HCT116 (cell line): Measurements from ENCODE around the gene UBE2J2.

Source experiments
- ATF3 ChIP-seq: IDR thresholded peaks from 2 replicates; pipeline ENCODE4 v1.6.1; 2012
- CEBPB ChIP-seq: IDR thresholded peaks from 2 replicates; pipeline ENCODE4 v1.6.1; 2012; ENCODE audit warnings: low read depth
- CTCF ChIP-seq, 3 experiments: fragments of 200-600 bp in 1 of 3; sonication (generic) in 1 of 3; IDR thresholded peaks in 2 of 3; conservative IDR thresholded peaks in 1 of 3; 2 replicates each; pipeline ENCODE4 v1.5.1; 2012 to 2017; ENCODE audit warnings: low read depth in 2 of 3, low read length in 2 of 3, antibody characterized with exemption in 1 of 3, borderline replicate concordance in 1 of 3, control low read depth in 1 of 3, mild to moderate bottlenecking in 1 of 3, mixed read lengths in 1 of 3, mixed run types in 1 of 3, moderate library complexity in 1 of 3; ENCODE audit not compliant: insufficient read depth in 1 of 3
- EZH2 ChIP-seq: fragments of 200-600 bp; sonication (generic); IDR thresholded peaks from 2 replicates; pipeline ENCODE4 v1.6.1; 2017; ENCODE audit warnings: antibody characterized with exemption, mixed run types
- MAX ChIP-seq: IDR thresholded peaks from 2 replicates; pipeline ENCODE4 v1.6.1; 2012
- POLR2A ChIP-seq: IDR thresholded peaks from 2 replicates; pipeline ENCODE4 v1.7.0; 2011; ENCODE audit warnings: borderline replicate concordance; ENCODE audit not compliant: insufficient read depth, insufficient read length; ENCODE audit errors: extremely low read depth
- POLR2AphosphoS5 ChIP-seq: IDR thresholded peaks from 2 replicates; pipeline ENCODE4 v1.6.1; 2011; ENCODE audit warnings: mild to moderate bottlenecking, low read depth, low read length, moderate library complexity
- REST ChIP-seq: IDR thresholded peaks from 2 replicates; pipeline ENCODE4 v1.6.1; 2012; ENCODE audit warnings: low read depth
- SIN3A ChIP-seq: IDR thresholded peaks from 2 replicates; pipeline ENCODE4 v1.6.1; 2012; ENCODE audit warnings: low read depth

GRCh38 chr1:1244192-1244811, 29.4 kb downstream of the UBE2J2 start:
- TF ChIP-seq CTCF (IDR thresholded peaks at IDR 0.05 in 2 of 3, conservative IDR thresholded peaks at IDR 0.05 in 1 of 3; ENCODE audit: borderline replicate concordance in 1 of 3, insufficient read depth in 1 of 3, low read depth in 2 of 3, low read length in 2 of 3) (no peak), SIN3A (no peak), POLR2A (no peak), EZH2 (no peak), REST (no peak), CEBPB (no peak), POLR2AphosphoS5 (no peak), ATF3 (no peak), MAX (no peak)
